Fibroblast of gingiva (primary cell): ENCODE data around the gene PLCB3.
A peak's percentile ranks its signal among the peaks of the same experiment; 100 is the strongest.

Source experiments
- DNase-seq: peaks from one replicate; pipeline ENCODE4 v3.0.0-alpha.2; 2011; ENCODE audit warnings: low read depth

PLCB3 gene

DNA sequence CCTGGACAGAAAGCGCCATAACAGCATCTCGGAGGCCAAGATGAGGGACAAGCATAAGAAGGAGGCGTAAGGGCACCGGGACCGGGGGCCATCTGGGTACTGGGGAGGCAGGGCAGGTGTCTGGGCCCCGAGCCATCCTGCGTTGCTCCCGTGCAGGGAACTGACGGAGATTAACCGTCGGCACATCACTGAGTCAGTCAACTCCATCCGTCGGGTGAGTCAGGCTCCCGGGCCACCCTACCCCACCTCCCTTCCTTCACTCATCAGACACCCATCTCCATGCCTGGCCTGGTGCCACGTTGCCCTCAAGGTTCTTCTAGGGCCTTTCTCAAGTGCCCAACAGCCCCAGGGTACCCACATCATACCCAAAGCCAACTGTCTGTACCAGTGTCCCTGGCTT lies 15.0 kb downstream of the PLCB3 start:
- no peak for DNase-seq

DNA sequence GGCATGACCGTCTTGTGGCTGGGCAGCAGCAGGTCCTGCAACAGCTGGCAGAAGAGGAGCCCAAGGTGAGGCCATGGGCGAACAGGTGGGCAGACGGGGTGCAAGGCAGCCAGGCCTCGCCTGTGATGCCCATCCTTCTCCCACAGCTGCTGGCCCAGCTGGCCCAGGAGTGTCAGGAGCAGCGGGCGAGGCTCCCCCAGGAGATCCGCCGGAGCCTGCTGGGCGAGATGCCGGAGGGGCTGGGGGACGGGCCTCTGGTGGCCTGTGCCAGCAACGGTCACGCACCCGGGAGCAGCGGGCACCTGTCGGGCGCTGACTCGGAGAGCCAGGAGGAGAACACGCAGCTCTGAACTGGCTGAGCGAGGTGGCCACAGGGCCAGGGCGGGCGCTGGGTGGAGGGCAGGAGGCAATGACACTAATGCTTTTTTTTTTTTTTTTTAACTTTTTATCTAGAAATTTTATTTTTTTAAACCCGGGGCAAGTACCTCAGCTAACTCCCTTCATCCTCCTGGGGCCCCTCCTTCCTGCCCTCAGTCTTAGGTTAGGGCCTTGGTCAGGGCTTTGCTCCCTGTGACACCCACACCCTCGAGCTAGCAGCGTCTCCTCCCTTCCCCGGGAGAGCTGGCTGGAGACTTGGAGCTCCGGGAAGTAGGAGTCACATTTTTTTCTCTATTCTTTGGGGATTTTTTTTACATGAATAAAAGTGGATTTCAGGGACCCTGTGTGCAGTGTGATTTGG lies 16.0 kb downstream of the PLCB3 start:
- DNase-seq = no peak

DNA sequence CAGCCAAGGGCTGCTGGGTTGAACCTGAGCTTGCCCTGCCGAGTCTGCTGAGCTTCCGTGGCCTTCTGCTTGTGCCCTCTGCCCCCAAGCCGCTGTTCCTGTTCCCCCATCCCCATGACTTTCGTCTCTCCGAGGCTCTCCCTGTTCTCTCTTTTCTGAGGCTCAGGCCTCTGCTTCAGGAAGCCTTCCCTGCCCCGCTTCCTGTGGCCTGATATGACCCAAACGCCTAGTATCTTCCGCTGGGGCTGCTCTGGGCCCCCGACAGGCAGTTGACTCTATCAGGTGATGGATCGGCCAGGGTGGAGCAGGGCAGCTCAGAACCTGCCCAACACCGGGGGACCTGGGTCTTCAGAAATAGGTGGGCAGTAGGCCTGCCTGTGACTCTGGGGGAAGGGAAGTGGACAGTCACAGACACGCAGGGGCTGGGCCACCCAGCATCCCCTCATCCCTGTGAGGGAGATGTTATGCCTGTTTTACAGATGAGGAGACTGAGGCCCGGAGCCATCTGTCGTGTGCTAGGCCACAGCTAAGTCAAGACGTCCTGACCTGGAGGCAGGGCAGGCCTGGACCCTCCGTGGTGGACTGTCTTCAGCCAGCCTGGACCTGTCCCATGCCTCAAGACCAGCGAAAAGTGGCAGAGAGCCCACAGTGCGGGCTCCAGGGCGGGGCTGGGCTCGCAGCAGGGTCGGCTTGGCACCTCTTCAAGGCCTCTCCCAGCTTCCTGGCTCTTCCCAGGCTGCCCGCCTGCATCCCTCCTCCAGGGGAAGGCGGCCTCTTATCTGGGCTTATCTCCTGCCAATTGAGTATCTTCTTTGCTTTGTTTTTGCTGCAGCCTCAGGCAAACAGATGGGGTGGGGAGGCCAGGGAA lies 16.9 kb downstream of the PLCB3 start:
- peak; percentile 48 for DNase-seq

DNA sequence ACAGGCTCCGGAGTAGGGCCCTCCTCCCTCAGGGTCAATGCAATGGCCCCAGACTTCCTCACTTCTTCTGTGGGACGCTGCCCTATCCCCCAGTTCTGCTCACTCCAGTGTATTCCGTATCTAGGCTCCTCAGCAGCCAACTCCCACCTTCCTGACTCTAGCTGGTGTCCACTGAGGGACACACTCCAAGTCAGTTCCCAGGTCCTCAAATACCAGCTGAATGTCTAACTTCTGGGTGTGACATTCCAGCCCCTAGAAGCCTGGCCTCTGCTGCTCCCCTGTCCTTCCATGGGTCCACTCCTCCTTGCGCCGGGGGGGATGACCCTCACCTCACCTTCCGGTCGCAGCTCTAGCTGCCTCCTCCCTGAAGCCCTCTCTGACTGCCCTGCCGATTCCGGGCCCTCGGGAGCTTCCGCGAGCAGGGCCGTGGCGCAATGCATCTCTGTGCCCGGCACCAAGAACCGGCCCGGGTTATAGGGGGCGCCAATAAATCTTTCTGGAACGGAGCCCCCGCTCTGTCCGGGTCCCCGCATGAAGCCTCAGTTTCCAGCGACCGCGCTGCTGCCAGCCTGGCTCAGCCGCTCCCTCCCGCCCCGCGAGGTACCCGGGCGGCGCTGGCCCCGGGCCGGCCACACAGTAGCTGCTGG lies 17.7 kb downstream of the PLCB3 start:
- DNase-seq = peak; percentile 63

DNA sequence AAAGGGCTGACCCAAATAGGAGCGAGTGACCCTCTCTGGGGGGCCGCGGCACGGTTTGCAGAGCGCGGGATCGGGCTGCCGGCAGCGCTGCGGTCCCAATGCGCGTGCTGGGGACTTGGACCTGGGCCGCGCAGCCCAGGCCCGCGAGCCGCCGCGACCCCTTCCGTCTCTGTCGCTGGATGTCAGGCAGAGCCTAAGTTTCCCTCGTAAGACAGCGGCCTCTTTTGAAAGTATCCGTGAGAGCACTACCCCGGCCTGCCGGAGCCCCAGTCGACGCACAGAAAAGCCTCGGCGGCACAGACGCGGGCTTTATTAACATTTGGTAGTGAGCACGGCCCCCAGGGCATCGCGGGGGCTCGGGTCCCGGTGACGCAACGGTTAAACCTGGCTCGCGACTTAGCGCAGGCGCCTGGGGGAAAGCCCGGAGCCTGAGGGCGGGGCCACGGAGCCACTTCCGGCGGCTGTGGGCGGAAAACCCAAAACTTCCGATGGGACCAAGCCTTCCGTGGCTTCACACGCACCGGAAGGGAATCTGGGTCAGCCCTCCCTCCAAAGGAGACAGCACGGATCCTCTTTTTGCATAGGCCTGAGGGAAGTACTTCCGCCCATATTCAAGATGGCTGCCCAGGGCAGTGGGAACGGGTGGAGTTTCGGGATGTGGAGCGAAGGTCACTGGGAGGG lies 18.4 kb downstream of the PLCB3 start:
- DNase-seq = peak; percentile 100

DNA sequence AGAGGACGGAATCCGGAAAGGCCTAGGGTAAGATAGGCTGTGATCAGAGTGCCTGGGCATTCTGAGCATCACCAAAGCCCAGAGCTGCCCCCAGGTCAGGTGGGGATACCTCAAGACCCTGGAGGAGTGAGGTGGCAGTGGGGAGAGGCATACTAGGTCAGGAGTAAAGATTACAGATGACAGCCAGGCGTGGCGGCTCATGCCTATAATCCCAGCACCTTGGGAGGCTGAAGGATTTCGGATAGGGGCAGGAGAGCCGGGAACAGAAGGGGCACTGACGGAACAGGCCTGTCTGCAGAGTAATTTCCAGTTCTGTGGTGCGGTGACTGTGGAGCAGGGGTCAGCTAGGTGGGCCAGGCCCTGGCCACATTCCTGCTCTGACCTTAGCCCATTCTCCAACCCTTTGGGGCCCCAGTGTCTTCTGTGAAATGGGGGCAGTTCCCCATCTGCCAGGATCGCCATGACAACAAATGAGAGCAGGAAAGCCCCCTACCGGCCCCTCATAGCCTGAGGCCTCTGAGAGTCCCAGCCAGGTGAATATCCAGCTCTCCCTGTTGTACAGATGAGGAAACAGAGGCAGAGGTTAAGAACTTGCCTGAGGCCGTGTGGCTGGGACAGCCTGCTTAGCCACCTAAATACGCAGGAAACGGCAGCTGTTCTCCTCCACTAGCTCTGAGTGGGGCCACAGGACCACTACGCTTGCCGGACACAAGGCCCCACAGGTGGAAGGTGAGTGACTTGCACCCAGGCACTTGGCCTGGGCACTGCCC lies 23.9 kb downstream of the PLCB3 start:
- no peak for DNase-seq

DNA sequence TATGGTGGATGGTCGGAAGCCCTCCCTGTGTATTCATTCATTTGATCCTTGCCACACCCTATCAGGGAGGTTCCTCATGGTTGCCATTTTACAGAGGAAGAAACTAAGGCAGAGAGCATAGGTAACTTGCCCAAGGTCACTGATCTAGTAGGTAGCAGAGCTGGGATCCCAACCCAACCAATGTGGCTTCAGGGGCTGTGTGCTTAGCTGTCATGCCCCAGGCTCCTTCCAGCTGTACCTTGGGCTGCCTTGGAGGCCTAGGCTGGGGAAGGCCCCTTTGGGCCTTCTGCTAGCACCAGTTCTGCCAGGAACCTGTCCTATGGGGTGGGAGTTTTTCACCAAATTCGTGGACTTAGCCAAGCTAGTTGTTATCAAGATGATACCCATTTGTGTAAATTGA lies 24.5 kb downstream of the PLCB3 start:
- no peak for DNase-seq

DNA sequence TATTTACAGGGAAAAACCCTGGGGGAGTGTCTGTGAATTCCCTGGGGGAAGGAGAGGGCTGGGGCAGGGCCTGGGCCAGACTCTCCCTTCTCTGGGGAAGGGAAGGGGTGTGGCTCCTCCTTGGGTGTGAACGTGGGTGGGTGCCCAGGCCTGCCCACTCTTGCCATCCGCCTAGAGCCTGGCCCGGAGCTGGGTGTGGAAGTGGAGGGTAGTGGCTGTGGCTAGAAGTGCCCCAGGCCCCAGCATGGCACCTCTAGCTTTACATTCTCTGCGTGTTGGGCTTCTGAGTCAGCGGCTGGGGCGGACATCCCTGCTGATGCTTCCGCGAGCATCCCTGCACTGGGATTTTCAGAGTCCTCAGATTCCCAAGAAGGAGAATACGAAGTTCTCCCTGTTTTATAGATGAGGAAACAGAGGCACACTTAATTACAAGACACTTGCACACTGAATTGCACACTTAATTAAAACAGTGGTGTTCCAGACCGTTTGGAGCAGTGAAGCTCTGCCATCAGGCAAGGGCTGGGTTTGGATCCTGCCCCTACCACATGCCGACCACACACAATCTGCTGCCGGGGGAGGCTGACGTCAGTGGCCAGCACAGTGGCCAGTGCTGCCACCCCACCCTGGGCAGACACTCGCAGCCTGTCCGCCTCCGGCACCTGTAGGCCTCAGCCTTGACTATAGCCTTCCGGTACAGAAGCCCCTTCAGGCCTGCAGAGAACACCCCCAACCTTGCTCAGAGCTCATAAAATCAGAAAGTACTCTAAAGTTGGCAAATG lies 25.5 kb downstream of the PLCB3 start:
- peak; percentile 79 for DNase-seq

DNA sequence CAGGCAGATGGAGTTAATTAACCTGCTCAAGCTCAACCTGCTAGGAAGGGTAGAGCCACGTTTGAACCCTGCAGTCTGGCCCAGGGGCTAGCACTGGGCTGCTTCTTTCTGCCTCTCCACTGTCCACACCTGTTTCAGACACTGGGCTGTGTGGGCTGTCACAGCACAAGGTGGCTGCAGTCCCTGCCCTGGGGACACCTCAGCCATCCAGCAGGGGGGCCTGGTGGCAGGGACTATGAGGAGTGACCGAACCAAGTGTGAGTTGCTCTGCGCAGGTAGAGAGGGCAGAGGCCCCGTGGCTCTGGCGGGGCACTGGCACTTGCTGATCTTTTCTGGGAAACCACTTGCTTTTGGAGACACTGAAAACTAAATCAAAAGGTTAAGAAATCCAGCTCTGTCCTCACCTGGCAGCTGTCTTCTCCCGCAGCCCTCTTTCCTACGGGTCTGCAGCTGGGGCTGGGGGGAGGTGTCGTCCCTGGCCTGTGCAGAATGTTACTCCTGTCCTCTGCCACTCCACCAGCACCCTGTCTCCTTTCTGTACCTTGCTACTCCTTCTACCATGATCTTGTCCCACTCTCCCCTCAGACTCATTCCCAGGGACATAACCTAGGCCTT lies 27.4 kb downstream of the PLCB3 start:
- DNase-seq = no peak

DNA sequence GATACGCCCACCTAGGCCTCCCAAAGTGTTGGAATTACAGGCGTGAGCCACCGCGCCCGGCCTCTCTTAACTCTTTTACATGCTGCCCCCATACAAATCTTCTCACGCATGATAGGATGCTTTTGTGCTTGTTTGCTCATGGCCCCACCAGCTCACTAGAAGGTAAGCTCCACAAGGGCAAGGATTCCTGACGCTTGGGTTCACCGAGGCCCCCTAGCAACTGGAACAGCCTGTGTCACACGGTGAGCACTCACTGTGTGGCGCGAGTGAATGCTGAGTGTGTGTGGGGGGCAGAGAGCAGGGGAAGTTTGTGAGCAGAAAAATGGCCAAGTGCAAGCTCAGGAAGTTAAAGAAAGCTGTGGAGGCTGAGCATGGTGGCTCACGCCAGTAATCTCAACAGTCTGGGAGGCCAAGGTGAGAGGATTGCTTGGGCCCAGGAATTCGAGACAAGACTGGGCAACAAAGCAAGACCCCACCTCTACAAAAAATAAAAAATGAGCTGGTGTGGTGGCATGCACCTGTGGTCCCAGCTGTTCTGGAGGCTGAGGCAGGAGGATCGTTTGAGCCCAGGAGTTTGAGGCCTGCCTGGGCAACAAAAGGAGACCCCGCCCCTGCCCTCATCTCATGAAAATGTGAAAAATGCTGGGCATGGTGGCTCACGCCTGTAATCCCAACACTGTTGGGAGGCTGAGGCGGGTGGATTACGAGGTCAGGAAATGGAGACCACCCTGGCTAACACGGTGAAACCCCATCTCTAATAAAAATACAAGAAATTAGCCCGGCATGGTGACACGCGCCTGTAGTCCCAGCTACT lies 30.8 kb downstream of the PLCB3 start:
- DNase-seq = no peak

DNA sequence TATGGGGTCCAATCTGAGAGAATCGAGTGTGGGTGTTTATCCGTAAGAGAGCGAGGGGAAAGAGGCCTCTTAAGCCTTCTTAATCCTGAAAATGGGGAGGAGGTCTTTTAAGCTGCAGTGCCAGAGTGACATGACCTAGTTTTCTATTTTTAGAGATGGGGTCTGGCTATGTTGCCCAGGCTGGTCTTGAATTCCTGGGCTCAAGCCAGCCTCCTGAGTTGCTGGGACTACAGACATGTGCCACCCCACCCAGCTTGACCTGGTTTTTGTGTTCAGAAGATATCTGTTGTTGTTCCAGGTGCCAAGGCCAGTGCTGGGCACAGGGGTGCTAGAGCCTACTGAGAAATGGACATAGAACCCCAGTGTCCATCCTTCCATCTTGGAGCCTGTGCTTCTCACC lies 31.8 kb downstream of the PLCB3 start:
- DNase-seq = no peak

DNA sequence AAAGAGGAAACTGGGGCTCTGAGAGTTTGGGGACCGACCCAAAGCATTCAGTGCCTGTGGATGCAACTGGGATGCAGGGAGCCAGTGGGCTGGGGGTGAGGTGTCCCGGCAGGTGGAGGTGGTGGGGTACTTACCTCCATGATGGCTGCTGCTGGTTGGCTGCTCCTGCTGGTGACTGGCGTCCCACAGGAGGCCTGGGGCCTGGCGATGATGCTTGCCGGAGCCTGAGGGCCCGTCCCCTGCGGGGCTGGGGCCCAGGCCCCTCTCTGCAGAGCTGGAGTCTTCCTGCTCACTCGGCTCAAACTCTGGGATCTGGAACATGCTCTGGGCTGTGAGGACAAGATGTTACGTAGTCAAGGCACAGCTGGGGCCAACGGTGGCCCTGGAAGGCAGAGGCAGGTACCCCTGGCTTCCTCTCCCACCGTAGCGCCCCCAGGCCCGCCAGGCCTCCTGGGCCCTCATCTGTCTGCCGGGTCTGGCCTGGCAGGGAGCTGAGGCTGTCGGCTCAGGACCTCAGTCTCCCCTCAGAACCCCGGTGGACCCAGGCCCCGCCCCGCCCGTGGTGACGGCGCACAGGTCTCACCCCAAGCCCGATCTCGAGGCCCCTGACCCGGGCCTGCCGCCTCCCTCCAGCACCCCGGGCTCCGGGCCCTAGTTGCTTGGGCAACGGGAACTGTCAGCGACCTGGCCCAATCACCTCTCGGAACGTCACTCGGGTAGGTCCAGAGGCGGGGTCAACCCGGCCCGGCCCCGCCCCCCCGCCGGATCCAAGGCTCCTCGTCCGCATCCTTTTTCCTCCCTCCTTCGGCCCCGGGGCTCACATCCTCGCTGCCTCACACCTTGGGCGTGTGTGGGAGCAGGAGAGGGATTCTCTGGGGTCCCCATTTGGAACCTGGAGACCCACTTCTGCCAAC lies 33.0 kb downstream of the PLCB3 start, which contains the start of gene BAD:
BAD (minus strand) TSS at position 618 of the 914 bp plus-strand sequence; CDS start at position 321, 297 bp downstream.
- DNase-seq = peak; percentile 88

DNA sequence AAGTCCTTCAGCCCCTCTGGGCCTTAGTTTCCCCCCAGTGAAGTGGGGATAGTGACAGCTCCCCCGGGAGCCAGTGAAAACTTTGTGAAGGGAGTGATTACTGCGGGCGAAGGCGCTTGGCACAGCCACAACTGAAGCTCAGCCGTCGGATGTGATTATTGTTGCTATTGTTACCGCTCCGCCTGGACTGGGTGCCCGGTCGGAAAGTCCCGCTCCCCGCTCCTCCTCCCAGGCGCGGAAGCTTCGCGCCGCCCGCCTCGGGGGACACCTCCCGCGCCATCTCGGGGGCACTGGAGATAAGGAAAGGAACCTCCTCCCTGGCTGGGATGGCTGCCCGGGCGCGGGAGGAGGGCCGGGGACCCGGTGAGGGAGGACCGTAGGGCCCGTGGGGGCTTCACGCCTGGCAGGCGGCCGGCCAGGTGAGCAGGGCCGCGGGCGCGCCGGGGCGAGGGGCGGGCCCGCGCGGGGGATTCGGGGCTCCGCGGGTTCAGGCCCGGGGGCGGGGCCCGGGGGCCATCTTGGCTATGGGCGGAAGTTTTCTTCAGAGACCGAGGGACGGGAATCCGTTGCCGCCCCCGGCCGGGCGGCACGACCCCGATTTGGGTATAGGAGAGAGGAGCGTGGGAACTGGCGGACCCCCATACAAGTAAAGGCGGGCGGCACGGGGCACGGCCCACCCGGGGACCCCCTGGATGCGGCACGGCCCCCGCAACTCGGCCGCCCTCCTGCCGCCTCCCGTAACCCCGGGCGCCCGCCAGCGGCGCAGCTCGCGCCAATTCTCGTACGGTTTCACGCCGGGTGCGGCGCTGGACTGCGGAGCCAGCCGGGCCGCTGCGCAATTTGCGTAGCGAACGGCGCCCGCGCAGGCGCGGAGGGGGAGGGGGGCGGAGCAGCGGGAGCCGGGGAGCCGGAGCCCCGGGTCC lies 33.9 kb downstream of the PLCB3 start, which contains the start of gene GPR137:
GPR137 (plus strand) TSS at position 887 of the 923 bp plus-strand sequence. CDS start 677 bp downstream, outside the sequence.
- DNase-seq = peak; percentile 59

DNA sequence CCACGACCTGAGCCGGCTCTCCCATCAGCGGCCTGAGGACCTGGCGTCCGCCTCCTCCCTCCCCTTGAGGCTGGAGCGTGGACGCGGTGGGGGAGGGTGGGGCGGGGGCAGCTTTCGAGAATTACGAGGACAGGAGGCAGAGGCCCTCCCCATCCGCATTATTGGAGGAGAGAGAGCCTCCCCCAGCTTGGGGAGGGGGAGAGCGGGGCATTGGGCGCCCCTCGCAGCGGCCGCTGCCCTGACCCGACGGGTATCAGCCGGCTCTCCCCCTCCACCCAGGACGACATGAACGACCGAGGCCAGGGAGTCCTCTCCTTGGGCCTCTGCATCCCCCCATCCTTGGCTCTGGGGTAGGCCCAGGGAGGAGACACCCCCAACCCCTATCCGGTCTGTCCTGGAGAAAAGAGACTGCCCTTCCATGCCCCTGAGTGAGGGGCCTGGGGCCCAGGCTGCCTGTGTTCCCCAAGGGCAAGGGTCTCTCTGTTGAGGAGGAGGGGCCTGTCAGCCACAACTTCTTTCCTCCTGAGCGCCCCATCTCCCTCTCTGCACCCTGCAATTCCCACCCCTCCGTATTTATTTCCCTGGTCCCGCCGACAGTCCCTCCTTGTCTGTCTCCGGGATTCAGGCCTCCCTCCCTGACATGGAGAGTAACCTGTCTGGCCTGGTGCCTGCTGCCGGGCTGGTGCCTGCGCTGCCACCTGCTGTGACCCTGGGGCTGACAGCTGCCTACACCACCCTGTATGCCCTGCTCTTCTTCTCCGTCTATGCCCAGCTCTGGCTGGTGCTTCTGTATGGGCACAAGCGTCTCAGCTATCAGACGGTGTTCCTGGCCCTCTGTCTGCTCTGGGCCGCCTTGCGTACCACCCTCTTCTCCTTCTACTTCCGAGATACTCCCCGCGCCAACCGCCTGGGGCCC lies 34.8 kb downstream of the PLCB3 start:
- no peak for DNase-seq

DNA sequence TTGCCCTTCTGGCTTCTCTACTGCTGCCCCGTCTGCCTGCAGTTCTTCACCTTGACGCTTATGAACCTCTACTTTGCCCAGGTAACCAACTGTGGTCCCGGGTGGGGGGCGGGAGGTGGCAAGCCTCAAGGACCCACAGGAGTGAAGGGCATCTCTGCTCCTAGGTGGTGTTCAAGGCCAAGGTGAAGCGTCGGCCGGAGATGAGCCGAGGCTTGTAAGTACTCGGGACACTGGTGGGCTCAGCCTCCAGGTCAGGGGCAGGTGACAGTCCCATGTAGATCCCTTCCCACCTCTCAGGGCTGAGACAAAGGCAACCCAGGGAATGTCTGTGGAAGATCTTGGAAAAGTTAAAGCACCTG lies 35.5 kb downstream of the PLCB3 start:
- DNase-seq = no peak
